HL-60 (cell line): ENCODE data around the gene DENND4B.

Source experiments
- DNase-seq, 2 experiments: peaks; one replicate each; pipeline ENCODE4 v3.0.0-alpha.2; 2010 to 2020; ENCODE audit warnings: low read depth in 1 of 2, low spot score in 1 of 2
- H3K27ac ChIP-seq: fragments of 250-450 bp; sonication (Bioruptor Pico); replicated peaks from 2 replicates; pipeline ENCODE4 v1.5.1; 2020; ENCODE audit warnings: mild to moderate bottlenecking, moderate library complexity
- H3K27me3 ChIP-seq: fragments of 250-450 bp; sonication (Bioruptor Pico); 2 replicates; pipeline ENCODE4 v1.5.1; 2021; ENCODE audit warnings: mild to moderate bottlenecking, moderate library complexity; ENCODE audit not compliant: insufficient read depth, poor library complexity, severe bottlenecking
- H3K4me3 ChIP-seq: replicated peaks from 2 replicates; pipeline ENCODE4 v1.5.1; 2011; ENCODE audit warnings: mild to moderate bottlenecking, control low read depth, low read length; ENCODE audit not compliant: insufficient read depth
- GABPA ChIP-seq: IDR thresholded peaks from 2 replicates; pipeline ENCODE4 v1.6.1; 2012; ENCODE audit warnings: low read depth
- POLR2AphosphoS5 ChIP-seq: IDR thresholded peaks from 2 replicates; pipeline ENCODE4 v1.6.1; 2012; ENCODE audit warnings: low read depth
- SPI1 ChIP-seq: IDR thresholded peaks from 2 replicates; pipeline ENCODE4 v1.6.1; 2012; ENCODE audit warnings: low read depth, mild to moderate bottlenecking, borderline replicate concordance
- TF ChIP-seq, protein P1 (sequence below): IDR thresholded peaks from one replicate; pipeline ENCODE4 v1.5.1; 2011; ENCODE audit warnings: low read length, control low read depth, inconsistent platforms; ENCODE audit not compliant: insufficient read depth
- TF ChIP-seq, protein P2 (sequence below): IDR thresholded peaks from 2 replicates; pipeline ENCODE4 v1.6.1; 2012; ENCODE audit warnings: low read depth; ENCODE audit not compliant: insufficient replicate concordance

Gene DENND4B

DNA sequence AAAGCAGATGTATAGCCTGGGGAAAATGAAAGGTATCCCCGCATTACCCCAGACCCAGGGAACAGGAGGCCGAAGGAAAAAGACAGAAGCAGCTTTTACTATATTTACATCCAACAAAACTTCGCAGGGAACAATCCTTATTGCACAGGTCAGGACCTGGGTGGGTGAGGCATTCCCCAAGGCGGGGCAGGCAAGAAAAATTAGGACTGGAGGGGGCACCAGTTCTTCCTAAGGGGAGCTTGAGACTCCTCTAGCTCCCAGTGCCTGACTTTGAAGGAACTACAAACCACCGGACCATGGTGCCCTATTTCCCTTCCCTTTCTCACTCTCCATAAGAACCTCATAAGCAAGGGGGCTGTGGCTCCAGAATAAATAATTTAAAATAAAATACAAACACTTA is 17.1 kb downstream of the DENND4B start:
- no peak for TF ChIP-seq SPI1
- TF ChIP-seq, protein P1, sequence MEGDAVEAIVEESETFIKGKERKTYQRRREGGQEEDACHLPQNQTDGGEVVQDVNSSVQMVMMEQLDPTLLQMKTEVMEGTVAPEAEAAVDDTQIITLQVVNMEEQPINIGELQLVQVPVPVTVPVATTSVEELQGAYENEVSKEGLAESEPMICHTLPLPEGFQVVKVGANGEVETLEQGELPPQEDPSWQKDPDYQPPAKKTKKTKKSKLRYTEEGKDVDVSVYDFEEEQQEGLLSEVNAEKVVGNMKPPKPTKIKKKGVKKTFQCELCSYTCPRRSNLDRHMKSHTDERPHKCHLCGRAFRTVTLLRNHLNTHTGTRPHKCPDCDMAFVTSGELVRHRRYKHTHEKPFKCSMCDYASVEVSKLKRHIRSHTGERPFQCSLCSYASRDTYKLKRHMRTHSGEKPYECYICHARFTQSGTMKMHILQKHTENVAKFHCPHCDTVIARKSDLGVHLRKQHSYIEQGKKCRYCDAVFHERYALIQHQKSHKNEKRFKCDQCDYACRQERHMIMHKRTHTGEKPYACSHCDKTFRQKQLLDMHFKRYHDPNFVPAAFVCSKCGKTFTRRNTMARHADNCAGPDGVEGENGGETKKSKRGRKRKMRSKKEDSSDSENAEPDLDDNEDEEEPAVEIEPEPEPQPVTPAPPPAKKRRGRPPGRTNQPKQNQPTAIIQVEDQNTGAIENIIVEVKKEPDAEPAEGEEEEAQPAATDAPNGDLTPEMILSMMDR = no peak
- Histone ChIP-seq H3K27ac (no peak overlapping the region), H3K27me3 (no peaks in the 10 kb centered on the region), H3K4me3 (no peak overlapping the region)
- DNase-seq = no peak

DNA sequence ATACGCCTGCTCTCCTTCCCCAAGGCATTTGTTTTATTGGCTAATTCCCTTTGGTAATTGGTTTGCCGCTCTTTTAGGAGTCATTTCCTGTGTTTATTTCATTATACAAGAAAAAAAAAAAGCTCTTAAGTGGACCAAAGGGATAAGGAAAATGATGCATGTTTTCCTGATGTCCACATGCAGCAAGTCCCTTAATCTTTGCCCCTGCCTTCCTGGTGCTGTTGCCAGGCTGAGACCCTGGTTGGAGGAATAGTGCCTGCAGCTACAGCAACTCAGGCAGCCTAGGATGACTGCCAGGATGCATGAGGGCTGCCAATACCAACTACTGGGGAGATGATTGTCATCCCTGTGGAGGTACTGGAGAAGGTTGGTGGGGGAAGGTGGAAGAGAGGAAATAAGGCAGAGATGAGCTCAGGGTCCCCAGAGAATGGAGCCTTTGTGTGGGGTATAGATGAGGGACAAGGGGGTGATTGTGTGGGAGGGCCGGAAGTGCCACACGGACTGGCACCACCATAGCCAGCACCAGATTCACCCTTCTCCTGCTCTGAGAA is 17.7 kb downstream of the DENND4B start:
- H3K4me3 ChIP-seq = no peak overlapping the region
- peak; percentile 30; the same call in 1 of the 2 replicates for TF ChIP-seq POLR2AphosphoS5
- TF ChIP-seq SPI1 = no peak
- no peak overlapping the region for H3K27ac ChIP-seq
- DNase-seq = no peak
- H3K27me3 ChIP-seq = no peaks in the 10 kb centered on the region

DNA sequence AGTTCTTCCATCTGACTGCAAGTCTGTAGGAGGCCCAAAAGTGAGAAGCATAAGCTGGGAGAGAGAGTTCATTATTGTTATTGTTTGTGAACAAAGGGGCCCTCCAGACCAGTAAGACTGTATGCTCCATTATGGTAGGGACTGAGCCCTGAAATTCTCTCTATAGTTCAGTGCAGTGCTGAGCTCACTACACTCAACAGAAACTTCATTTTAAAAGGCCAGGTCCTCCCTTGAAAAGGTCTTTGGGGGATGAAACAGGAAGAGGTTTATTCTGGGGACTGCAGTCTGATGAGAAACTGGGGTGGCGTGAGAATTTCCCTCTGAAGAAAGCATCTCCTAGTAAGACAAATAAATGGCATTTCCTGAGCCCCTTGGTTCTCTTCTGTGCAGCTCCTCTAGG is 18.3 kb downstream of the DENND4B start:
- Histone ChIP-seq H3K4me3 (no peak overlapping the region), H3K27me3 (no peaks in the 10 kb centered on the region), H3K27ac (no peak overlapping the region)
- no peak for TF ChIP-seq GABPA
- TF ChIP-seq POLR2AphosphoS5 = no peak
- TF ChIP-seq, protein P2, sequence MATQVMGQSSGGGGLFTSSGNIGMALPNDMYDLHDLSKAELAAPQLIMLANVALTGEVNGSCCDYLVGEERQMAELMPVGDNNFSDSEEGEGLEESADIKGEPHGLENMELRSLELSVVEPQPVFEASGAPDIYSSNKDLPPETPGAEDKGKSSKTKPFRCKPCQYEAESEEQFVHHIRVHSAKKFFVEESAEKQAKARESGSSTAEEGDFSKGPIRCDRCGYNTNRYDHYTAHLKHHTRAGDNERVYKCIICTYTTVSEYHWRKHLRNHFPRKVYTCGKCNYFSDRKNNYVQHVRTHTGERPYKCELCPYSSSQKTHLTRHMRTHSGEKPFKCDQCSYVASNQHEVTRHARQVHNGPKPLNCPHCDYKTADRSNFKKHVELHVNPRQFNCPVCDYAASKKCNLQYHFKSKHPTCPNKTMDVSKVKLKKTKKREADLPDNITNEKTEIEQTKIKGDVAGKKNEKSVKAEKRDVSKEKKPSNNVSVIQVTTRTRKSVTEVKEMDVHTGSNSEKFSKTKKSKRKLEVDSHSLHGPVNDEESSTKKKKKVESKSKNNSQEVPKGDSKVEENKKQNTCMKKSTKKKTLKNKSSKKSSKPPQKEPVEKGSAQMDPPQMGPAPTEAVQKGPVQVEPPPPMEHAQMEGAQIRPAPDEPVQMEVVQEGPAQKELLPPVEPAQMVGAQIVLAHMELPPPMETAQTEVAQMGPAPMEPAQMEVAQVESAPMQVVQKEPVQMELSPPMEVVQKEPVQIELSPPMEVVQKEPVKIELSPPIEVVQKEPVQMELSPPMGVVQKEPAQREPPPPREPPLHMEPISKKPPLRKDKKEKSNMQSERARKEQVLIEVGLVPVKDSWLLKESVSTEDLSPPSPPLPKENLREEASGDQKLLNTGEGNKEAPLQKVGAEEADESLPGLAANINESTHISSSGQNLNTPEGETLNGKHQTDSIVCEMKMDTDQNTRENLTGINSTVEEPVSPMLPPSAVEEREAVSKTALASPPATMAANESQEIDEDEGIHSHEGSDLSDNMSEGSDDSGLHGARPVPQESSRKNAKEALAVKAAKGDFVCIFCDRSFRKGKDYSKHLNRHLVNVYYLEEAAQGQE = no peak
- no peak for TF ChIP-seq SPI1
- TF ChIP-seq, protein P1 = no peak
- DNase-seq = no peak

DNA sequence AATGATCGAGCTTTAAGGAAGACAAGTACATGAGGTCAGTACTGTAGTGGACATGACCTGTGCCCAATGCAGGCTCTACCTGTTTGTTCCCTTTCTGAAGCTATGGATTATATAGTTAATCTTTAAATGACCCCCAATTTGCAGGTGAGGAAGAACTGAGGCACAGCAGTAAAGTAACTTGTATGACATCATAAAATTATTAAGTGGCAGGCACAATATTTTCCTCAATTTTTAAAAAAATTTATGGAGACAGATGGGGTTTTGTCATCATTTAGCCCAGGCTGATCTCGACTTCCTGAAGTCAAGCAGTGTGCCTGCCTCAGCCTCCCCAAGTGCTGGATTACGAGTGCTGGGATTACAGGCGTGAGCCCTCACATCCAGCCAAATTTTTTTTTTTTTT is 20.1 kb downstream of the DENND4B start:
- no peak overlapping the region for H3K27ac ChIP-seq
- H3K27me3 ChIP-seq = no peaks in the 10 kb centered on the region
- no peak overlapping the region for H3K4me3 ChIP-seq
- no peak for TF ChIP-seq GABPA
- DNase-seq = no peak

DNA sequence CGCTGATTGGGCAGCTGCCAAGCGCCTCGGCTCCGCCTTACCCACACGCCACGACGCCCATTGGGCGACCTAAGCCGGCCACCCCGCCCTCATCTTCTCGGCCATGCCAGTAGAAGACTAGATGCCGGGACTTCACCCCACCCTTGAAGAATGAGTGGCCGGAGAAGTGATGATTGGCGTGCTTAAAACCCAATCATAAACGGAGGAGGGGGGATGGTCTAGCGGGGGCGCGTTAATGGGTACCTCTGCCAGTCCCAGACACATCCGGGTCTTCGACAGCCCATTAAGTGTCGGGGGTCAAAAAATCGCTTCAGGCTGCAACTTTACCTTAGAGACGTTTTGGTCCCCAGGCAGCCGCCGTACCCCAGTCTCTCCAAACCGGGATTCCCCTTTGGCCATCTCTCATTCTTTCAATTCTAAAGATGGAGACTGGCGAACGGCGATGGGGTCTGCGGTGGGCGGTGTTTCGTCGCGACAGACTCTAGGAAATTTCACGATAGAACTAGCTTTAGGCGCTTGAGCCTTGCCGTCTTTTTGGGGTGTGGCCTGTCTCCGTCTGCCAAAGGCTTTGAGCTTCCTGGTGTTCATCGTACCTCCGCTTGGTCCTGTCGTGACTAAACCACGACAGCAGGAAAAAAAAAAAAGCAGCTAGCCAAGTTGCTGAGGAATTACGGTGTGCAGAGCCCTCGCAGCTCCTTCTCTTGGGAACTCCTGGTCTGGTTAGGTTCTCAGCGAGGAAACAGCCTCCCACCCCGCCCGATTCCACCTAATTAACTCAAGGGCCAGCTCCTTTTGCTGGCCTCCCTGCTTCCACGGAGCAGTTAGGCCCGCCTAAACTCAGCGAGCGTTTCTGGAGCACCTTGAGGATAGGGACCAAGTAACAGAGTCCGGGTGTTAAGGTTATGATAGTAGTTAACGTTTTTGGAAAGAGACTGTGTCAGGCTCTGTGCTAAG is 23.3 kb downstream of the DENND4B start, which contains the start of gene GATAD2B:
Gene GATAD2B (minus strand): TSS at position 1 of the 954 bp plus-strand sequence. CDS start 94,625 bp downstream, outside the sequence.
- H3K27ac ChIP-seq = peak within 1 kb of the TSS; percentile 77
- TF ChIP-seq SPI1 = no peak
- TF ChIP-seq POLR2AphosphoS5 = peak; percentile 38
- DNase-seq = peak; percentile 99 to 100
- peak within 1 kb of the TSS; percentile 84 for H3K4me3 ChIP-seq
- no peaks in the 10 kb centered on the region for H3K27me3 ChIP-seq
